G401 (cell line): ENCODE measurements around the gene PKIG. TPM values are rescaled to one million over a fixed set of nuclear protein-coding genes. Genes with fewer than 3 reads are reported as not detected.
"Not testable (repeated sequence)": the region's sequence is repeated elsewhere in the genome, so short reads cannot be mapped to it uniquely, and the experiment has no call there.

Source experiments
- DNase-seq: peaks from one replicate; pipeline ENCODE4 v3.0.0-alpha.2; 2015; ENCODE audit warnings: low spot score
- in situ Hi-C: cut with HindIII; loops from 2 replicates; pipeline ENCODE4 v1.10.0; 2016; ENCODE audit warnings: low sequenced_read_pairs, mixed read lengths
- total RNA-seq: library from RNA; depleted of rRNA; stranded (reverse); fragments of >200 nt; shearing (Covaris generic); gene quantifications from 2 replicates; pipeline ENCODE4 v1.2.3, GENCODE V29; 2014

The PKIG gene
- total RNA-seq, 1 experiment from 2014 or later: 37.1 TPM

- in situ Hi-C loops: no loop called here
- no peak for DNase-seq
These were observed 65.7 kb downstream of the PKIG start for GRCh38 chr20:44648068-44648467.

- in situ Hi-C loops: no loop called here
- DNase-seq: no peak
These were observed 66.2 kb downstream of the PKIG start for GRCh38 chr20:44648579-44648978.

GRCh38 chr20:44649126-44649525 lies 66.7 kb downstream of the PKIG start:
- in situ Hi-C loops: no loop called here
- no peak for DNase-seq

GRCh38 chr20:44649976-44650375 lies 67.6 kb downstream of the PKIG start:
- in situ Hi-C loops: no loop called here
- no peak for DNase-seq

- no peak for DNase-seq
- in situ Hi-C loops: no loop called here
These were observed 68.5 kb downstream of the PKIG start for GRCh38 chr20:44650771-44651433.

GRCh38 chr20:44651434-44651683 lies 69.0 kb downstream of the PKIG start:
- in situ Hi-C loops: no loop called here
- DNase-seq: no peak

- in situ Hi-C loops: no loop called here
- DNase-seq: peak; percentile 13
These were observed 69.5 kb downstream of the PKIG start, which contains the start of gene ADA for GRCh38 chr20:44651684-44652423. TSS of gene ADA (minus strand) at chr20:44651699. CDS start at chr20:44651607, 92 bp downstream.

GRCh38 chr20:44653546-44653945 lies 71.2 kb downstream of the PKIG start:
- in situ Hi-C loops: no loop called here
- DNase-seq: no peak

- in situ Hi-C loops: not testable (repeated sequence)
These were observed 71.8 kb downstream of the PKIG start for GRCh38 chr20:44654210-44654609.

GRCh38 chr20:44656448-44656847 lies 74.1 kb downstream of the PKIG start:
- in situ Hi-C loops: no loop called here
- DNase-seq: no peak

More at GRCh38 chr20:44654210-44654609, 71.8 kb downstream of the PKIG start:
- DNase-seq: not testable (repeated sequence)

GRCh38 chr20:44657875-44658274 lies 75.5 kb downstream of the PKIG start:
- DNase-seq: no peak
- in situ Hi-C loops: no loop called here

GRCh38 chr20:44658810-44659209 lies 76.4 kb downstream of the PKIG start:
- no peak for DNase-seq
- in situ Hi-C loops: no loop called here

GRCh38 chr20:44659931-44660330 lies 77.6 kb downstream of the PKIG start:
- in situ Hi-C loops: no loop called here
- DNase-seq: no peak

- DNase-seq: no peak
- in situ Hi-C loops: no loop called here
These were observed 78.2 kb downstream of the PKIG start for GRCh38 chr20:44660581-44660980.

- DNase-seq: no peak
- in situ Hi-C loops: no loop called here
These were observed 79.9 kb downstream of the PKIG start for GRCh38 chr20:44662261-44662660.

- in situ Hi-C loops: no loop called here
- no peak for DNase-seq
These were observed 81.8 kb downstream of the PKIG start for GRCh38 chr20:44664131-44664530.

- in situ Hi-C loops: no loop called here
- DNase-seq: no peak
These were observed 83.7 kb downstream of the PKIG start for GRCh38 chr20:44666066-44666465.
